Keratinocyte (primary cell): ENCODE measurements around the gene BEST2. TPM values are rescaled to one million over a fixed set of nuclear protein-coding genes. Genes with fewer than 3 reads are reported as not detected.

Experiments used
- DNase-seq: peaks from one replicate; pipeline ENCODE4 v3.0.0-alpha.2; 2011; ENCODE audit warnings: low read depth, missing footprints, low spot score
- FAIRE-seq: peaks from 2 replicates; lab custom pipeline; 2011; peaks lifted over from hg19 to GRCh38; lab: Jason Lieb, UNC
- H2AFZ ChIP-seq: 2 replicates; pipeline ENCODE4 v1.6.0; 2012; ENCODE audit warnings: low read length, control low read depth, inconsistent platforms; ENCODE audit not compliant: control insufficient read depth
- H3K27ac ChIP-seq: 2 replicates; pipeline ENCODE4 v1.5.1; 2011; ENCODE audit warnings: low read length; ENCODE audit not compliant: control insufficient read depth, insufficient read depth
- H3K27me3 ChIP-seq: 3 replicates; pipeline ENCODE4 v1.6.0; 2011; ENCODE audit warnings: low read length; ENCODE audit not compliant: control insufficient read depth, insufficient read depth; ENCODE audit errors: extremely low read depth
- H3K36me3 ChIP-seq, 2 experiments: 2 replicates in 1 of 2; 3 replicates in 1 of 2; pipeline ENCODE4 v1.5.1; 2011; ENCODE audit warnings: low read length in 2 of 2, mild to moderate bottlenecking in 1 of 2; ENCODE audit not compliant: control insufficient read depth in 2 of 2, insufficient read depth in 2 of 2; ENCODE audit errors: extremely low read depth in 1 of 2
- H3K4me1 ChIP-seq: 3 replicates; pipeline ENCODE4 v1.5.1; 2011; ENCODE audit warnings: low read length; ENCODE audit not compliant: control insufficient read depth, insufficient read depth; ENCODE audit errors: extremely low read depth
- H3K4me2 ChIP-seq: 3 replicates; pipeline ENCODE4 v1.6.0; 2011; ENCODE audit warnings: low read depth, low read length; ENCODE audit not compliant: control insufficient read depth, insufficient read depth; ENCODE audit errors: extremely low read depth
- H3K4me3 ChIP-seq, 3 experiments: fragments of 200-600 bp in 1 of 3; sonication (generic) in 1 of 3; 2 replicates in 2 of 3; 3 replicates in 1 of 3; pipeline ENCODE4 v1.5.1; 2011 to 2016; ENCODE audit warnings: low read length in 3 of 3, mild to moderate bottlenecking in 3 of 3, control low read depth in 2 of 3, inconsistent platforms in 1 of 3, low read depth in 1 of 3, mixed read lengths in 1 of 3, mixed run types in 1 of 3, moderate library complexity in 1 of 3; ENCODE audit not compliant: control insufficient read depth in 2 of 3, insufficient read depth in 2 of 3; ENCODE audit errors: extremely low read depth in 1 of 3
- H3K79me2 ChIP-seq: 2 replicates; pipeline ENCODE4 v1.6.0; 2012; ENCODE audit warnings: low read length; ENCODE audit not compliant: control insufficient read depth, insufficient read depth
- H3K9ac ChIP-seq: 3 replicates; pipeline ENCODE4 v1.6.0; 2011; ENCODE audit warnings: low read length; ENCODE audit not compliant: control insufficient read depth, insufficient read depth; ENCODE audit errors: extremely low read depth
- H3K9me1 ChIP-seq: 3 replicates; pipeline ENCODE4 v1.6.0; 2011; ENCODE audit warnings: low read length; ENCODE audit not compliant: control insufficient read depth, insufficient read depth; ENCODE audit errors: extremely low read depth
- H3K9me3 ChIP-seq: 2 replicates; pipeline ENCODE4 v1.5.1; 2012; ENCODE audit warnings: low read depth, low read length; ENCODE audit not compliant: control insufficient read depth
- H4K20me1 ChIP-seq: 3 replicates; pipeline ENCODE4 v1.6.0; 2011; ENCODE audit warnings: low read length; ENCODE audit not compliant: control insufficient read depth, insufficient read depth; ENCODE audit errors: extremely low read depth
- EZH2 ChIP-seq: IDR thresholded peaks from one replicate; pipeline ENCODE4 v1.6.1; 2012; ENCODE audit warnings: inconsistent platforms, mild to moderate bottlenecking, low read length, moderate library complexity
- dilution Hi-C: fragments of 300-500 bp; cut with MboI; formaldehyde crosslinking; loops from one replicate; pipeline ENCODE4 v1.7.0; 2020; ENCODE audit warnings: low sequenced_read_pairs; ENCODE audit not compliant: extremely low pct_ligation_motif_present
- polyA plus RNA-seq, 5 experiments: library from polyadenylated mRNA; depleted of rRNA in 3 of 5; stranded (reverse) in 3 of 5; stranded (forward) in 1 of 5; unstranded in 1 of 5; fragments of >200 nt; gene quantifications; 1 replicate in 1 of 5; 2 replicates in 3 of 5; 3 replicates in 1 of 5; pipeline versions ENCODE4 v1.2.1 to v1.2.3, GENCODE V29; 2011 to 2012; ENCODE audit warnings: missing spikeins in 2 of 5, low read depth in 1 of 5, low replicate concordance in 1 of 5
- TF ChIP-seq, protein P1 (sequence below), 3 experiments: IDR thresholded peaks in 1 of 3; conservative IDR thresholded peaks in 1 of 3; optimal IDR thresholded peaks in 1 of 3; 2 replicates in 2 of 3; 3 replicates in 1 of 3; pipeline versions ENCODE3 to v1.5.1; 2011; ENCODE audit warnings: low read length in 3 of 3, mild to moderate bottlenecking in 3 of 3, moderate library complexity in 2 of 3, control low read depth in 1 of 3, inconsistent platforms in 1 of 3; ENCODE audit not compliant: insufficient read depth in 2 of 3; ENCODE audit errors: extremely low read depth in 1 of 3

The BEST2 gene
- polyA plus RNA-seq, 1 donor (not counting 4 experiments of a cell fraction or from before 2014, with no cell fraction given), result not detected

DNA sequence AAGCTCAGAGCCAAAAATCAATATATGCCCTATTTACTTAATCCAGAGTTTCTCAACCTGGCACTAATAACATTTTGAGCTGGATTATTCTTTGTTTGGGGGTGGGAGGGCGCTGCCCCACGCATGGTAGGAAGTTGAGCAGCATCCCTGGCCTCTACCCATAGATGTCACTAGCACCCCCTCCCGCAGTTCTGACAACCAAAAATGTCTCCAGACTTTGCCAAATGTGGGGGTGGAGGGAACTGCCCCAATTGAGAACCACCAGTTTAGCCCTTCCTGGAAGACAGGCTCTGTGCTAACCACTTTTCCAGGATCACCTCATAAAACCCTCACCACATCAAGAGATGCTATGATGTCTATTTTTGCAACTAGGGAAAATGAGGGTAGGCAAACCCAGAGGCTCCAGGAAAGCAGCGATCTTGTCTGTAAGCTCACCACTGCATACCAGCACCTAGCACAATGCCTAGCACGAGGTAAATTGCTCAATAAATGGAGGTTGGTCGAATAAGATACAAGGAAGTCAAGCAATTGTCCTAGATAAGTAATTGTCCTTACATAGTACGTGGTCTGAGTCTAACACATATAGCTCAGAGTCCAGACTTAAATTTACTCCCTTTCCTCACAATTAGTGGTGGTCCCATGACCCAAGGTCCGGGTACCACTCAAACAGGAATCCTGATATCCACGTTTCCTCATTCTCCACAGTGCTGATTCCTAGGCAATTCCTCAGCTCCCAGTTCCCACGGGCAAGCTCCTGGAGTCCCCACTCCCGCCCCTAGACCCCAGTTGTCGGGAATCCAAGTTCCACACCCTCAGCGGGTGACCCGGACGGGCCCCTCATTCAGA is 18.0 kb upstream of the BEST2 start:
- dilution Hi-C loops, result no loop called here
- no peak for TF ChIP-seq EZH2
- TF ChIP-seq, protein P1, sequence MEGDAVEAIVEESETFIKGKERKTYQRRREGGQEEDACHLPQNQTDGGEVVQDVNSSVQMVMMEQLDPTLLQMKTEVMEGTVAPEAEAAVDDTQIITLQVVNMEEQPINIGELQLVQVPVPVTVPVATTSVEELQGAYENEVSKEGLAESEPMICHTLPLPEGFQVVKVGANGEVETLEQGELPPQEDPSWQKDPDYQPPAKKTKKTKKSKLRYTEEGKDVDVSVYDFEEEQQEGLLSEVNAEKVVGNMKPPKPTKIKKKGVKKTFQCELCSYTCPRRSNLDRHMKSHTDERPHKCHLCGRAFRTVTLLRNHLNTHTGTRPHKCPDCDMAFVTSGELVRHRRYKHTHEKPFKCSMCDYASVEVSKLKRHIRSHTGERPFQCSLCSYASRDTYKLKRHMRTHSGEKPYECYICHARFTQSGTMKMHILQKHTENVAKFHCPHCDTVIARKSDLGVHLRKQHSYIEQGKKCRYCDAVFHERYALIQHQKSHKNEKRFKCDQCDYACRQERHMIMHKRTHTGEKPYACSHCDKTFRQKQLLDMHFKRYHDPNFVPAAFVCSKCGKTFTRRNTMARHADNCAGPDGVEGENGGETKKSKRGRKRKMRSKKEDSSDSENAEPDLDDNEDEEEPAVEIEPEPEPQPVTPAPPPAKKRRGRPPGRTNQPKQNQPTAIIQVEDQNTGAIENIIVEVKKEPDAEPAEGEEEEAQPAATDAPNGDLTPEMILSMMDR (optimal IDR thresholded peaks at IDR 0.05 in 1 of 3, IDR thresholded peaks at IDR 0.05 in 1 of 3, conservative IDR thresholded peaks at IDR 0.05 in 1 of 3; ENCODE audit: extremely low read depth in 1 of 3, insufficient read depth in 2 of 3, low read length in 3 of 3), result peak; percentile 58 to 65 (median 64)
- peak overlapping the region; percentile 89 for H3K27ac ChIP-seq
- H3K9me3 ChIP-seq, result no peaks in the 10 kb centered on the region
- peaks cover 15% of the 10 kb centered on the region for H4K20me1 ChIP-seq
- no peak overlapping the region for H2AFZ ChIP-seq
- no peak for FAIRE-seq
- peak overlapping the region; percentile 97 for H3K9ac ChIP-seq
- peaks cover 19 to 27% of the 10 kb centered on the region in 2 experiments for H3K36me3 ChIP-seq
- DNase-seq, result no peak
- peaks cover 20% of the 10 kb centered on the region for H3K4me1 ChIP-seq
- peak overlapping the region; percentile 84 to 98 (median 91) for H3K4me3 ChIP-seq
- peak overlapping the region; percentile 93 for H3K4me2 ChIP-seq
- no peaks in the 10 kb centered on the region for H3K9me1 ChIP-seq
- no peaks in the 10 kb centered on the region for H3K27me3 ChIP-seq
- H3K79me2 ChIP-seq, result peaks cover 62% of the 10 kb centered on the region

DNA sequence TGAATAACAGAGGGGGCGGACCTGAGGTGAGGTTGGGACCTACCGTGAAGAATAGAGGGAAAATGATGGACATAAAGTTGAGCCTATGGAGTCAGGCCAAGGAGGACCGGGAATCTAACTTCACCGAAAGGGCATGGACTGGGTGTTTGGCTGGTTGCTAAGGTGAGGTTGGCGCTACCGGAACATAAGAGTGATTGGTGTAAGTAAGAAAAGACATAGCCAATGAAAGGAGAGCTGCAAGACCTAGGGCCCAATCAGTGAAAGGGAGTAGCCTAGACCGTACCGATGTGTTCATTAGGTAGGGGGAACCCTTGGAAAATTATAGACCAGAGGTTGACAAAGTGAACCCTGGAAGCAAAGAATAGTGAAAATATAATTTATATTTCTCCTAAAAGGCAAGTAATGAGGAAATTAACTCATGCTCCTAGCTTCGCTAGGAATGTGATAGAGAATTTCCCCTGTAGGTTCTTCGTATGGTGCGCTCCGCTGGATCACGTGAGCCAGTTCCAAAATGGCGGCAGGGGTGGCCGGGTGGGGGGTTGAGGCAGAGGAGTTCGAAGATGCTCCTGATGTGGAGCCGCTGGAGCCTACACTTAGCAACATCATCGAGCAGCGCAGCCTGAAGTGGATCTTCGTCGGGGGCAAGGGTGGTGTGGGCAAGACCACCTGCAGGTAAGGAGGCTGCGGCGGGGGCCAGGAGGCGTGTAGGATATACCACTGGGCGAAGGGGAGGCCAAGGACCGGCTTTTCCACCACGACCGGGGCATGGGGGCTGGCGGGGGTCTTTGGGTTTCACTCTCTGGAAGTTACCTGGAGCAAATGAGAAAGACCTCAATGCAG is 14.4 kb upstream of the BEST2 start, which contains the start of gene GET3:
Gene GET3, plus strand, starts transcription at position 503 of the 840 bp plus-strand sequence. Its CDS starts 9 bp downstream, at position 512.
- DNase-seq (peak; percentile 98), FAIRE-seq (peak; percentile 95)
- Histone ChIP-seq H3K4me3 (peak within 1 kb of the TSS; percentile 74 to 98 (median 80)), H3K9me1 (no peaks in the 10 kb centered on the region), H3K27me3 (no peaks in the 10 kb centered on the region), H3K4me2 (peak within 1 kb of the TSS; percentile 99), H3K27ac (peak within 1 kb of the TSS; percentile 97), H3K9ac (peak within 1 kb of the TSS; percentile 84), H3K4me1 (peaks cover 21% of the 10 kb centered on the region), H2AFZ (peak within 1 kb of the TSS; percentile 93), H3K36me3 (peaks cover 7 to 8% of the 10 kb centered on the region in 2 experiments), H3K9me3 (no peaks in the 10 kb centered on the region), H4K20me1 (peaks cover 7% of the 10 kb centered on the region), H3K79me2 (peaks cover 42% of the 10 kb centered on the region)
- dilution Hi-C loops, result no loop called here
- TF ChIP-seq EZH2, result no peak
- TF ChIP-seq, protein P1 (optimal IDR thresholded peaks at IDR 0.05 in 1 of 3, IDR thresholded peaks at IDR 0.05 in 1 of 3, conservative IDR thresholded peaks at IDR 0.05 in 1 of 3; ENCODE audit: extremely low read depth in 1 of 3, insufficient read depth in 2 of 3, low read length in 3 of 3), result no peak
